GM19239 (cell line): ENCODE data around the gene REEP3.
"Not testable (repeated sequence)": the region's sequence is repeated elsewhere in the genome, so short reads cannot be mapped to it uniquely, and the experiment has no call there.

ENCODE experiments used
- DNase-seq: peaks from one replicate; pipeline ENCODE4 v3.0.0; 2011; ENCODE audit warnings: low spot score; ENCODE audit not compliant: insufficient read length
- FAIRE-seq: peaks from 2 replicates; lab custom pipeline; 2011; peaks lifted over from hg19 to GRCh38; lab: Jason Lieb, UNC

Gene REEP3, protein sequence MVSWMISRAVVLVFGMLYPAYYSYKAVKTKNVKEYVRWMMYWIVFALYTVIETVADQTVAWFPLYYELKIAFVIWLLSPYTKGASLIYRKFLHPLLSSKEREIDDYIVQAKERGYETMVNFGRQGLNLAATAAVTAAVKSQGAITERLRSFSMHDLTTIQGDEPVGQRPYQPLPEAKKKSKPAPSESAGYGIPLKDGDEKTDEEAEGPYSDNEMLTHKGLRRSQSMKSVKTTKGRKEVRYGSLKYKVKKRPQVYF

DNA sequence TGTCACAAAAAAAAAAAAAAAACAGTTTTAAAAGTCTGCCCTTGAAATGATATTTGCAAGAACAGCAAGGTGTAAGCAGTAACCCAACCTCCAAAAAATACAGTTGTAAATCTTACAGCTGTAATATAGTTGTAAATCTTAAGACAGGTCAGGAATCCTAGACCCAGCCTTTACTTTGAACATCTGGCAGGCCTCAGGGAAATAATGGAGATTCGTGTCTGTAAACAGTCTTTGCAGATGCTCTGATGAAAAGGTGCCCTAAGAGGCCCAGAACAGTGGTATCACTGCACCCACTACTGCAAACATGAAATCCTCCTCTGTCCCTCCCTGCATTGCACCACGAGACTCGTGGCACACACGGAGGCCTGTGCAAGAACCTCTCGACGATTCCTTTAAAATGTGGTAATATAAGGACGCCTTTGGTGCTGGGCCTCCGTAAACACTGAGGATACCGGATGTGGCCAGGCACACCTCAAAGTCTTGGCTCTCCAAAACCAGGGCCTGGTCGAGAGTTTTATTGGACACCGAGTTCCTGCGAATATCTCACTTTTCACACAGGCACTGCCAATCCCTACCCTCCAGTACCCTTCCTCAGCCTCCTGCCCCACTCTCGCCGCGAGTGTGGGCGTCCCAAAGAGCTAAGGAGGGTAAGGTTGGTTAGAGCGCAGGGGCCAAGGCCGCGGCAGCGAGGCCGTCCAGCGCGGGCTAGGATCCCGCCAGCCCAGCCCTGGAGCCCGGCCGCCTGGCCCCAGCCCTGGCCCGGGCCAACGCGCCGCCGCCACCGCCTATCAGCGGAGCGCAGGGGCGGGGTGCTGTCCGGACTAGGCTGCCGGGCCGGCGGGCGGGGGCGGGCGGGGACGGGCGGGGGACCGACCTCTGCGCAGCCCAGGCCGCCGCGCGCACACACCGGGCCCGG, at the start of gene REEP3:
TSS of gene REEP3 (plus strand) at position 902 of the 916 bp plus-strand sequence. CDS start 145 bp downstream, outside the sequence.
- DNase-seq (peak; percentile 59), FAIRE-seq (peak; percentile 40)

DNA sequence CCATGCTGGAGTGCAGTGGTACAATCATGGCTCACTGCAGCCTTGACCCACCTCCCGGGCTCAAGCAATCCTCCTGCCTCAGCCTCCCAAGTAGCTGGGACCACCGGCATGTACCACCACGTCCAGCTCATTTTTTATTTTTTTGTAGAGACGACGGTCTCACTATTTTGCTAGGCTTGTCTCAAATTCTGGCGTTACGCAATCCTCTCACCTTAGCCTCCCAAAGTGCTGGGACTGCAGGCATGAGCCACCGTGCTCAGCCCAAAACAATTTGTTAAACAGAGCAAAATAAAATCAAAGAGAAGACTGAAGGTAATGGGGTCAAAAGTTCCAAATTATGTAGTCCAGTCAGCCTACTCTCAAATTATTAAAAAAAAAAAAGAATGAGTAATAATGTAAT, 46.7 kb upstream of the REEP3 start:
- FAIRE-seq, result no peak
- no peak for DNase-seq

DNA sequence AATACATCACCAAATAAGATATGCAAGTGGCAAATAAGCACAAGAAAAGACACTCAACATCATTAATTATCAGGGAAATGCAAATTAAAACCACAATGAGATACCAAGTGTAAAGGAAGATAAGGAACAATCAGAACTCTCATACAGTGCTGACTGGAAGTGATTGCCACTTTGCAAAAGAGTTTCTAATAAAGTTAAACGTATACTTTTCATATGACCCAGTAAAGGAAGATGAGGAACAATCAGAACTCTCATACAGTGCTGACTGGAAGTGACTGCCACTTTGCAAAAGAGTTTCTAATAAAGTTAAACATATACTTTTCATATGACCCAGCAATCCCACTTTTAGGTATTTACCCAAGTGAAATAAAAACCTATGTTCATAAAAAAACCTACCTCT, 43.3 kb upstream of the REEP3 start:
- FAIRE-seq (no peak), DNase-seq (no peak)

DNA sequence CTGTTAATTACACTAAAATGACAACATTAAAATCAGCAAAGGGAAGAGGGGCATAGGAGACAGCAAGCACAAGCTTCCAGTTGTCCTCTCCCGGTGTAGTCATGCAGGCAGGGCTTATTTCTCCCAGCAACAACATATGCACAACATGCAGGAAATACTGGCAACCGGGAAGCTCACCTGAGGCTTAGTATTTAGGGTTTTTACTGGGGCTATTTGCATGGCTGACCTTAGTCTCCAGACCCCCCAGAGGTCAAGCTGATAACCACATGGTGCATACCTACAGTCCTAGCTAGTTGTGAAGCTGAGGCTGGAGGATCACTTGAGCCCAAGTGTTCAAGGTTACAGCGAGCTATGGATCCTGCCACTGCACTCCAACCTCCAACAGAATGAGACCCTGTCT, 42.6 kb upstream of the REEP3 start:
- DNase-seq, result no peak
- no peak for FAIRE-seq

DNA sequence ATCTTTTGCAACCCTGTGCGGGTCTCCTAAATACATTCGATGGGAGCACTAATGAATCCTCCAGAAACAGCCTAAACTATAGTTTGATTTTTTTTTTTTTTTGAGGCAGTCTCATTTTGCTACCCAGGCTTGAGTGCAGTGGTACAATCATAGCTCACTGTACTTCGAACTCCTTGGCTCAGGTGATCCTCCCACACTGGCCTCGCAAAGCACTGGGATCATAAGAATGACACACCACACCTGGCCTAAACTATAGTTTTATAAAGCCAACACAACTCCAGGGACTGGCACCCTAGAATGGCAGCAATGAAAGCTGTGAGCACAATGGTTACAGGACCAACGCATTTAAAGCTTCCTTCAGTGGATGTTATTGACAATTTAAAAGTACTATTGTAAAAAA, 41.0 kb upstream of the REEP3 start:
- DNase-seq, result no peak
- no peak for FAIRE-seq

DNA sequence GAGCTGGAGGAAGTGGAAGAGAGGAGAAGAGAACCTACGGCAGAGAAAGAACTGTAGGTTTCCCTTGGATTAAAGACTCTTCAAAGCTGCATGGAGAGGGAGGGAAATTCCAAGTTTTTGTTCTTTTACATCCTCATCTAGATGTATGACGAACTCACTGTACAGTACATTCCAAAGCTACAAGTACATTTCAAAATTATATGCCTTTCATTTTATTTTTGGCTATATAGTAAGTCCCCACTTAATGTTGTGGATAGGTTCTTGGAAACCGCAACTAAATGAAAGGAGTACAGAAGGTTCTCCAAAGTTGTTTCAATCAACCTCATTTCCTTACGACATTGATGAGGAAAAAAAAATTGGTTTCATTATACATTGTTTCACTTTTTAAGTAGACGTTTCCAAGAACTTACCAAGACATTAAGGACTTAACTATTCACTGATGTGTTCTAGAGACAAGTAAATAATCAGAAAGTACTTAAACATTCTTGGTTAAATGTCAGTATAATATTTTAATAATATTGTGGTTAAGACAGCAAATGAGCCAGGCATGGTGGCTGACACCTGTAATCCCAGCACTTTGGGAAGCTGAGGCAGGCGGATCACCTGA, 39.3 kb upstream of the REEP3 start:
- FAIRE-seq (no peak), DNase-seq (no peak)

DNA sequence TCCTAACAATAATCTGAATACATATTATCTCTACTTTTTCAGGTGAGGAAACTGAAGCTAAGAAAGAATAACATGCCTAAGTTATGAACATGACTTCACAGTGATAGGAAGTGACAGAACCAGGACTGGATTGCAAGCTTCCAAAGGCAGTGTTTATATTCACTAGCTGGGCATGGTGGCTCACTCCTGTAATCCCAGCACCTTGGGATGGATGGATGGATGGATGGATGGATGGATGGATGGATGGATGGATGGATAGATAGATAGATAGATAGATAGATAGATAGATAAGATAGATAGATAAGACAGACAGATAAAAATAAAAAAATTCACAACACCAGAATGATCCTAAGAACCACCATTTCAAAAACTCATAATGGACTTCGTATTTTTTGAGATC, 37.2 kb upstream of the REEP3 start:
- DNase-seq (no peak), FAIRE-seq (no peak)

DNA sequence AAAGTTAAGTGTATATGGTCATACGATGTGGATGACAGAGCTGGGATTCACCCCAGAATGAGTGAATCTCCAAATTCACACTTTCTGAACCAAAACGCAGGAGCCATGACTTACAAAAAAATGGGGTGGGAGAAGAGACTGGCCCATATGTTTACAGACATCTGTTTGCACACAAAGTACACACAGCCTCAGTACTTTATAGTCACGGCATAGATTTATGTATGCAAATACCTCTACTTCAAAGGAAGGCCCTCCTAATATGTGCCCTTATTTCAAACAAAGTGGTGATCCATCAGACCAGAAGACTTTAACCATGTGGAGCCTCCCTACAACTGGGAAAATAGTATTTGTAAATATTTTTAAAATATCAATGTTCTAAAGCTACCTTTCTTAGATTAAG, 33.2 kb upstream of the REEP3 start:
- DNase-seq (no peak), FAIRE-seq (no peak)

DNA sequence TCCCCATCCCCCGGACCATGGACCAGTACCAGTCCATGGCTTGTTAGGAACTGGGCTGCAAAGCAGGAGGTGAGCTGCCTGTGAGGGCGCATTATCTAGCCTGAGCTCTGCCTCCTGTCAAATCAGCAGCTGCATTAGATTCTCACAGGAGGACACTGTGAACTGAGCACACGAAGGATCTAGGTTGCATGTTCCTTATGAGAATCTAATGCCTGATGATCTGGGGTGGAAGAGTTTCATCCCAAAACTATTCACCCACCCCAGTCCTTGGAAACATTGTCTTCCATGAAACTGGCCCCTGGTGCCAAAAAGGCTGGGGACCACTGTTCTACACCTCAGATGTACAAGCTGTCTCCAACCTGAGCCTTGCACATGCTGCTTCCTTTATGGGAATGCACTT, 31.4 kb upstream of the REEP3 start:
- FAIRE-seq, result no peak

DNA sequence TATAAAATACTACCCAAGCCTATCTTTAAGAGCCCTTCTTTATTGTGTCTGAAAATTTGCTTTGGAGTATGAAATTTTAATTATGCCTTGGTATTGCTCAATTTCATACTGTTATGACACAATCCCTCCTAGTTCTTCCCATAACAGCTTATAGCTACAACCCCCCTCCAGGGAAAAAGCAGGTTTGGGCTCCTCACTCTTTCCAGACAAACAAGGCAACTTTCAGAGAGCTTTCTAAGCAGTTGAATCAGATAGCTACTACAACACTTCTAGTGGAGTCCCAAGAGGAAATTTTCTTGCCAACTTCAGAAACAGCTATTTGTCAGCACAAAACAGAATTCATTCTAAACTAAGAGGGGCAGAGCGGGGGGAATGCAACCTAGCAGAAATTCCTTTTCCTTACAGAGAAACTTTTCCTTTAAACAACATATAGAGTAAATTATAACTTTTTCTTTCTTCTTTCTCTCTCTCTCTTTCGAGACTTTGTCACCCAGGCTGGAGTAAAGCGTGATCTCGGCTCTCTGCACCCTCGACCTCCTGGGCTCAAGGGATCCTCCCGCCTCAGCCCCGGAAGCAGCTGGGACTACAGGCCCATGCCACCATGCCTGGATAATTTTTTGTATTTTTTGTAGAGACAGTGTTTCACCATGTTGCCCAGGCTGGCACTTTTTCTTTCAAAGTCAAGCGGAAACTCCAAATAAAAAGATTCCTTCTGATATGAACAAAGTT, 29.4 kb upstream of the REEP3 start:
- no peak for DNase-seq
- FAIRE-seq, result no peak

More for the DNA sequence above, 31.4 kb upstream of the REEP3 start:
- DNase-seq, result no peak

DNA sequence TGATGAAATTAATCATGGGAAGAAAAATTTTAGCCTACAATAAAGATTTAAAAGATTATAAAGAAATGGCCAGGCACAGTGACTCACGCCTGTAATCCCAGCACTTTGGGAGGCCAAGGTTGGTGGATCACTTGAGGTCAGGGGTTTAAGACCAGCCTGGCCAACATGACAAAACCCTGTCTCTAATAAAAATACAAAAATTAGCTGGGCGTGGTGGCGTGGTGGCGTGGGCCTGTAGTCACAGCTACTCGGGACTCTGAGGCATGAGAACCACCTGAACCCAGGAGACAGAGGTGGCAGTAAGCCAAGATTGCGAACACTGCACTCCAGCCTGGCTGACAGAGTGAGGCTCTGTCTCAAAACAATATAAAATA, 28.9 kb upstream of the REEP3 start:
- not testable (repeated sequence) for DNase-seq, FAIRE-seq

DNA sequence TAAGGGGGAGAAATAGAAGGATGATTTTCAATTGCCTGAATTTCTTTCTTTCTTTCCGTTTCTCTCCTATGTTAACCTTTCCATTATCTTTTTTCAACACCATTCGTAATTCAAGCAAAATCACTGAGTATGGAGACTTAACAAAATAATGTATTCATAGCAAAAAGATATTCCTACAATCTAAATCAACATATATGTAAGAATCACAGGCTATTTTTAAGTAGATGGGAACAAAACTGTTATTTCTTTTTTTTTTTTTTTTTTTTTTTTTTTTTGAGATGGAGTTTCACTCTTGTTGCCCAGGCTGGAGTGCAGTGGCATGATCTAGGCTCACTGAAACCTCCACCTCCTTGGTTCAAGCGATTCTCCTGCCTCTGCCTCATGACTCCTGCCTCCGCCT, 28.2 kb upstream of the REEP3 start:
- DNase-seq, result no peak
- FAIRE-seq, result no peak

DNA sequence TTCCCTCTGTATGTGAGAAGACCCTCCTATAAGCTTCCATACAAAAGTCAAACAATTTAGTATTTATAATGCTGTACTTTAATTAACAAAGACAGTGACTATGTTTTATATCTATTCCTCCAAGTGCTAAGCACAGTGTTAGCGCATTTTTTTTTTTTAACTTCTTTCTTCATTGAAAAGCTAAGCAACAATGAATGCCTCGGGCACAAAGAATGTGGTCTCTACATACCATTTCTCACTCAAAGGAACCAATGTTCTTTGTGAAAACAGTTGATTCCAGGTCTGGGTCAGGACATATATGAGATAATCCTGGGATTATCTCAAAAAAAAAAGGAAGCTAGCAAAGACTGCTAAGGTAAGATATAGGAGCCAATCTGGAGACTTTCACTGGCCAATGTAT, 26.2 kb upstream of the REEP3 start:
- DNase-seq, result no peak
- no peak for FAIRE-seq

DNA sequence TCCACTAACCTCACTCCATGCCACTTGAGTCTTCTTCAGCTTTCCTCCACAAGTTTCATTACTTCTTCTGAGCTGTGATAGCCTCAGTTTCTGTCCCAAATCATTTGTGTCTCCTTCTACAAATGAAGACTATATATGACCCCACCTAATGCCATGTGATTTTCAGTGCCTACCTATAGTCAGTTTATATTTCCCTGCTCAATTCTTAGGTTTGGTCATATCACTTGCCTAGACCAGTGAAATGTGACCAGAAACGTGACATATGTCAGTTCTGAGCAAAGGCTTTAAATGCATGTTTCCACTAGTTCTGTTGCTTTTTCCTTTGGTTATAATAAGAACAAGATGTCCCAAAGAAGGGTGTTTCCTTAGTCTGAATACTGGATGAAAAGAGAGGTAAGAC, 24.6 kb upstream of the REEP3 start:
- DNase-seq (no peak), FAIRE-seq (peak; percentile 68)

DNA sequence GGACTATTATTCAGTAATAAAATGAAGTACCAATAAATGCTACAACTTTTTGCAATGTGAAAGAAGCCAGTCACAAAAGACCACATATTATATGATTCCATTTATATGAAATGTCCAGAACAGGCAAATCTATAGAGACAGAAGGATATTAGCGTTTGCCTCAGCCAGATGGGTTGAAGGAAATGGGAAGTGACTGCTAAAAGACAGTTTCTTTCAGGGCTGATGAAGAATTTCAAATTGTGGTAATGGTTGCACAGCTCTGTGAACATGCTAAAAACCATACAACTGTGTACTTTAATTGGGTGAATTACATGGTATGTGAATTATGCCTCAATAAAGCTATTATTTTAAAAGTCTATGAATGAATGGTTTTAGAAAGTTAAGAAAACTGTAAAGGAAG, 23.9 kb upstream of the REEP3 start:
- peak; percentile 58 for FAIRE-seq
- no peak for DNase-seq

DNA sequence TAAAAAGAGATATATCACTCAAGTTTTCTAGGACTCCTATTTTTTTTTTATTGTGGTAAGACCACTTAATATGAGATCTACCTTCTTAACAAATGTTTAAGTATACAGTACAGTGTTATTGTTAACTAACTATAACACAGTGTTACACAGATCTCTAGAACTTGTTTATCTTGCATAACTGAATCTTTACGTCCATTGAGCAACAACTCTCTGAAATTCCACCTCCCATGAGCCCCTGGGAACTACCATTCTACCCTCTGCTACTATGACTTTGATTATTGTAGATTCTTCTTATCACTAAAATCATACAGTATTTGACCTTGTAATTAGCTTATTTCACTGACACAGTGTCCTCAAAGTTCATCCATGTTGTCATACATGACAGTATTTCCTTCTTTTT, 22.5 kb upstream of the REEP3 start:
- DNase-seq (no peak), FAIRE-seq (no peak)

DNA sequence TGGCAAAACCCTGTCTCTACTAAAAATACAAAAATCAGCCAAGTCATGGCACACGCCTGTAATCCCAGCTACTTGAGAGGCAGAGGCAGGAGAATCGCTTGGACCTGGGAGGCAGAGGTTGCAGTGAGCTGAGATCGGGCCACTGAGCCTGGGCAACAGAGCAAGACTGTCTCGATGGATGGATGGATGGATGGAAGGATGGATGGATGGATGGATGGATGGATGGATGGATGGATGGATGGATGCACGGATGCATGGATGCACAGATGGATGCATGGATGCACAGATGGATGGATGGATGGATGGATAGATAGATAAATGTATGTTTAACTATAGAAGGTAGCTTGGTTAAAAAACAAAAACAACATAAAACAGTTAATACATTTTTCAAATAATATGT, 20.6 kb upstream of the REEP3 start:
- not testable (repeated sequence) for FAIRE-seq, DNase-seq

DNA sequence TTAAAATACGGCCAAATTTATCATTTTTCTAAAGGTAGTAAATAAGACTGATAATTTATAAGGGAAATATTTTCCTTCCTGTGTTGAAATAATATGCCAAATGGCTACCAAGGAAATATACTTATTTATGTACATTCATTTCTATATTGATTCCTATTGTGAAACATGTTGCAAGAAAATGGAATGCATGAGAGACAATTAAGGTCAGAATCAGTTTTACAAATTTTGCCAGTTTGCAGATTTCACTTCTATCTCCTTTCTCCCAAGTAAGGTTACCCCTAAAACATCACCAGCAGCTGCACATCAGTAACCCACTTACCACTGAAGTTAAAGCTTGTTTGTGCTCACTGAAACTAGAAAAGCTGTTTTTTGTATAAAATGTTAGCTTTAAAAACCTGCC, 19.2 kb upstream of the REEP3 start:
- FAIRE-seq (no peak), DNase-seq (no peak)

DNA sequence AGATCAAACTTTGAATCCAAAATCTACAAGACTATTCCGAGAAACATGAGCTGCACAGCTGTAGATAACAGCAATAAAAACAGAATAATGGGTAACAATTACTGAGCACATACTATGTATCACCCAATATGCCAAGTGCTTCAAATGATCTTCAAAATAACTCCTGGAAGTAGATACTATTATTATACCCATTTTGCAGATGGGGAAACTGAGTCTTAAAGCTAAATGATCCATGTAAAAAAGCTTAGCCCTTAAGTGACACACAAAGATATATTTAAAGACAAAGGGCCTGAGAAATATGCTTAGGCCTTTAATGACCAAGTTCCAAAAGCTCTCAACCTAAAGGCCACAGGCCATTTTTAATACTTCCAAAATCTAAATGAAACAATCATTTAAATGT, 18.4 kb upstream of the REEP3 start:
- no peak for DNase-seq
- no peak for FAIRE-seq

DNA sequence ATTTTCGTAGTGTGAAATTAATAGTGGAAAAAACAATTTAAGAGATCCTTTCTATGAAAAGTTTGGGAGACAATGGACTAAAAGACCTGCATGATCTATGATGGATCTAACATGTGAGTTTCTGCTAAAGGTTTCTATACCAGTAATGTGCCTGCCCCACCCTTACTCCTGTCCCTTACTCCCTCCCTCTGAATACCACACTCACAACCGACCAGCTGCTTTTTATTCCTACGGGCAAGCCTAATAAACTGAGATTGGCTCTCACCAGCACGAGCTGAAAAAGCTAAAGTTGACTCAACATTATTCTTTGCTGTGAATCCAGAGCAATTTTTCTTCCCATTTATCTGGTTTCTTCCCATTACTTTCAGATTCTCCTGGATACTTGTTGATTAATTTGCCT, 17.8 kb upstream of the REEP3 start:
- FAIRE-seq, result no peak
- no peak for DNase-seq
